Naive thymus-derived CD8-positive, alpha-beta T cell (primary cell): Measurements from ENCODE around the gene MYH11. TPM values are rescaled to one million over a fixed set of nuclear protein-coding genes. Genes with fewer than 3 reads are reported as not detected.

Experiments
- ATAC-seq, 2 donors: fragments of 150-1000 bp; cut with Tn5 transposase in 1 of 2; sonication (Bioruptor Pico), chemical (Tn5 transposase) in 1 of 2; 1 replicate in 1 of 2; 2 replicates in 1 of 2; pipeline ENCODE4 v1.10.0; 2021; ENCODE audit warnings: mild to moderate bottlenecking in 2 of 2, moderate library complexity in 2 of 2
- POLR2A ChIA-PET: fragments of 350-600 bp; sonication (Branson Sonifier 250); formaldehyde crosslinking; loops from one replicate; lab custom pipeline; 2021; ENCODE audit warnings: antibody characterized with exemption; lab: Charles Lee
- DNase-seq, 10 donors: peaks; one replicate each; pipeline versions ENCODE4 v3.0.0 to v3.0.0-alpha.2; 2020 to 2022
- H3K27ac Mint-ChIP-seq, 10 donors: one replicate each; pipeline ENCODE4 v1.8.0; 2020 to 2022; ENCODE audit warnings: mild to moderate bottlenecking in 10 of 10, mixed read lengths in 10 of 10, moderate library complexity in 4 of 10, inconsistent platforms in 1 of 10
- H3K27me3 Mint-ChIP-seq, 5 donors: one replicate each; pipeline ENCODE4 v1.8.0; 2021 to 2022; ENCODE audit warnings: mixed read lengths in 5 of 5
- H3K36me3 Mint-ChIP-seq, 3 donors: one replicate each; pipeline ENCODE4 v1.8.0; 2020 to 2022; ENCODE audit warnings: mixed read lengths in 3 of 3, mild to moderate bottlenecking in 2 of 3, inconsistent platforms in 1 of 3
- H3K4me1 Mint-ChIP-seq, 4 donors: one replicate each; pipeline ENCODE4 v1.8.0; 2021 to 2022; ENCODE audit warnings: mixed read lengths in 4 of 4
- H3K4me3 Mint-ChIP-seq, 10 donors: one replicate each; pipeline ENCODE4 v1.8.0; 2020 to 2022; ENCODE audit warnings: mild to moderate bottlenecking in 10 of 10, mixed read lengths in 10 of 10, moderate library complexity in 6 of 10, inconsistent platforms in 1 of 10
- H3K9me3 Mint-ChIP-seq, 9 donors: one replicate each; pipeline ENCODE4 v1.8.0; 2020 to 2022; ENCODE audit warnings: mixed read lengths in 9 of 9, mild to moderate bottlenecking in 3 of 9, inconsistent platforms in 1 of 9, moderate library complexity in 1 of 9
- polyA plus RNA-seq, 3 donors: library from polyadenylated mRNA; unstranded; fragments of 300-500 nt; fragmentation: Illumina TruSeq; gene quantifications; one replicate each; pipeline ENCODE4 v1.2.3, GENCODE V29; 2021
- total RNA-seq, 8 experiments: library from RNA in 2 of 8; stranded (reverse) in 2 of 8; gene quantifications; one replicate each; pipeline ENCODE4 v1.2.3 and lab custom pipeline; 2021 to 2026

The MYH11 gene
- total and polyA plus RNA-seq, 5 experiments from 2014 or later = 0.20 to 0.59 TPM; not detected in 3

GRCh38 chr16:15777533-15778203 lies 79.2 kb downstream of the MYH11 start:
- no peaks in the 10 kb centered on the region for H3K36me3 Mint-ChIP-seq
- H3K4me3 Mint-ChIP-seq = no peak overlapping the region
- no peak overlapping the region for H3K27ac Mint-ChIP-seq
- no peaks in the 10 kb centered on the region for H3K4me1 Mint-ChIP-seq
- H3K27me3 Mint-ChIP-seq = peaks cover 0 to 4% (median 1%) of the 10 kb centered on the region in 5 donors
- ATAC-seq (no peak), DNase-seq (no peak)
- POLR2A ChIA-PET = no interaction called here
- H3K9me3 Mint-ChIP-seq = no peaks in the 10 kb centered on the region

DNA sequence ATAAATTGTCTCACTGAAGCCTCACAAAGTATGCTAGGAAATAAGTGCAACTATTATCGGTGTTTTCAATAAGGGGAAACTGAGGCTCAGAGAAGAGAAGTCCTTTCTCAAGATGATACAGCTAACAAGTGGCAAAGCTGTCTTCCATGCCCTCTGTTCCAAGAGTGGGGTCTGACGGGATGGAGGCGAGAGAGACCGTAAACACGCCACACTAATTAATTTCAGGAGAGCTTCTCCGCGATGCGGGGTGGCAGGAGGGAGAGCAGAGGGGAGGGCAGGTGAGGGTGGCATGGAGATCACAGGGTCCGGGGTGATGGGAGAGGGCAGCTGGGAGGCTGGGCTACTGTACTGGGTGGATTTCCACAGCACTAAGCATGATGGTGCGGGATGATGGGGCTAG lies 80.3 kb downstream of the MYH11 start:
- H3K4me3 Mint-ChIP-seq = no peak overlapping the region
- H3K27ac Mint-ChIP-seq = no peak overlapping the region
- no peaks in the 10 kb centered on the region for H3K36me3 Mint-ChIP-seq
- POLR2A ChIA-PET = no interaction called here
- H3K9me3 Mint-ChIP-seq = peaks cover 0 to 2% (median 0%) of the 10 kb centered on the region in 9 donors
- DNase-seq = no peak
- H3K4me1 Mint-ChIP-seq = no peaks in the 10 kb centered on the region
- no peak for ATAC-seq
- peaks cover 0 to 4% (median 1%) of the 10 kb centered on the region in 5 donors for H3K27me3 Mint-ChIP-seq

DNA sequence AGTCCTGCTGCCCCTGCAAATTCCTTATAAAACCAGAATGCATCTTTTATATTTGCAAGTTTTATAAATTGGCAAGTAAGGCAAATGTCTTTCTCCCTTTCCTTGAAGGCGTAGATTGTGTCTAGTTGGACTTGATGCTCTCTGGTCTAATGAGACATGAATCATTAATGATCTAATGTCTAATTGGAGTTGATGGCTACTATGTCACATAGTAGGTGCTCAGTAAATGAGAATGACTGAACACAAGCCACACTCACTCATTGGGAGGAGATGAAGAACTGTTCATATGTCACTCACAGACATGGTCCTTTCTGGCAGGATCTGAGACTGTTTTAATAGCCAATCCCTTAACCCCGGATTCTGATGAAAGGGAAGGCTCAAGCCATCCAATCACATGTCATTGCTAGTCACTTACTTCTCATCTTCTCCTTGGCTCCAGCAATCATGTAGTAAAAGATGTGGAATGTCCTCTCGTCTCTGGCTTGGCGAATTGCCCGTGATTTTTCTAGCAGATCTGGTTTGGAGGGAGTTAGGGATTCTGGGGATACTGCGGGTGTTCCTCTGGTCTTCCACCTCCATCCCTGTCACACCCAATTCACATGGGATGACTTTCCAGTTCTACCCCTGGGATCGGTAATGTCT lies 81.0 kb downstream of the MYH11 start:
- DNase-seq (no peak), ATAC-seq (no peak)
- POLR2A ChIA-PET = no interaction called here
- Mint-ChIP-seq H3K4me1 (no peaks in the 10 kb centered on the region), H3K27ac (no peak overlapping the region), H3K36me3 (no peaks in the 10 kb centered on the region), H3K27me3 (peaks cover 0 to 4% (median 1%) of the 10 kb centered on the region in 5 donors), H3K4me3 (no peak overlapping the region), H3K9me3 (peaks cover 0 to 2% (median 0%) of the 10 kb centered on the region in 9 donors)

- DNase-seq = no peak
- no peak overlapping the region for H3K27ac Mint-ChIP-seq
- POLR2A ChIA-PET = no interaction called here
These were observed 81.6 kb downstream of the MYH11 start for GRCh38 chr16:15775209-15775608.

DNA sequence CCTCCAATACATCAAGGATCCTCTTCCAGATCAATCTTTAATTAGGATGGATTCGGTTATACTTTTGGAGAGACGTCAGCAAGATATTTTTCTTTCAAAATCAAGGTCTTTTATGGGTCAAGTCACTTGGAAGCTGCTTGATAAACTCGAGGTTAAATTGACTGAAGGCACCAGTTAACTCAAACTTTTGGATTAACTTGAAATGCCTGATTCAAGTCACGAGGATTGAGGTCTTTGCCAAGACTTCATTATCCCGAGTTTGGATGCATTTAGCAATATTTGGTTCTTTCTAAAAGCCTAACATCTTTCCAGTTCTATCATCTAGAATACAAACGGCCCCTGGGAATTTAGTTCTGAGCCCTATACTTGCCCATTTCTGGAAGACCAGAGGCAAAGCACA lies 82.9 kb downstream of the MYH11 start:
- POLR2A ChIA-PET = no interaction called here
- H3K27me3 Mint-ChIP-seq = peaks cover 0 to 4% (median 1%) of the 10 kb centered on the region in 5 donors

More at GRCh38 chr16:15775209-15775608, 81.6 kb downstream of the MYH11 start:
- H3K4me3 Mint-ChIP-seq = no peak overlapping the region
- H3K9me3 Mint-ChIP-seq = peaks cover 0 to 2% (median 0%) of the 10 kb centered on the region in 9 donors
- no peaks in the 10 kb centered on the region for H3K36me3 Mint-ChIP-seq
- peaks cover 0 to 4% (median 1%) of the 10 kb centered on the region in 5 donors for H3K27me3 Mint-ChIP-seq
- no peaks in the 10 kb centered on the region for H3K4me1 Mint-ChIP-seq
- ATAC-seq = no peak

DNA sequence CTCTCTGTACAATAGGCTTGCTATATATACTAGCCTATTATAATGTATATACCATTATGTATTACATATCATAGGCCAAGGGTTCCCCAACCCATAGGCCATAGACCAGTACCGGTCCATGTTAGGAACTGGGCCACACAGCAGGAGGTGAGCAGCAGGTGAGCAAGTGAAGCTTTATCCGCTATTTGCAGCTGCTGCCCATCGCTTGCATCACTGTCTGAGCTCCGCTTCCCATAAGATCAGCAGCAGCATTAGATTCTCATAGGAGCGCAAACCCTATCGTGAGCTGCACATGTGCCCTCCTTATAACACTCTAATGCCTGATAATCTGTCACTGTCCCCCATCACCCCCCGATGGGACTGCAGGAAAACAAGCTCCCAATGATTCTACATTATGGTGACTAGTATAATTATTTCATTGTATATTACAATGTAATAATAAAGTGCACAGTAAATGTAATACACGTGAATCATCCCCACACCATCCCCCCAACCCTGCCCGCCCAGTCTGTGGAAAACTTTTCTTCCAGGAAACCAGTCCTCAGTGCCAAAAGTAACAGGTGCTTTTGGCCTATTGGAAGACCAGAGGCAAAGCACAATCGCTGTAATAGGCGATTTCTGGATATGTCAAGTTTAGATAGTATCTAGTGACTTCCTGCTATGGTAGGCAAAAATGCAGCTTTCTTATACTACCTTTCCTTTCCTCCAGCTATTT lies 84.1 kb downstream of the MYH11 start:
- no peak overlapping the region for H3K4me3 Mint-ChIP-seq

More for the DNA sequence above, 82.9 kb downstream of the MYH11 start:
- Mint-ChIP-seq H3K27ac (no peak overlapping the region), H3K4me1 (no peaks in the 10 kb centered on the region), H3K9me3 (peaks cover 0 to 4% (median 0%) of the 10 kb centered on the region in 9 donors), H3K4me3 (no peak overlapping the region), H3K36me3 (no peaks in the 10 kb centered on the region)
- ATAC-seq (no peak), DNase-seq (no peak)

GRCh38 chr16:15771694-15772093 lies 85.1 kb downstream of the MYH11 start:
- H3K4me1 Mint-ChIP-seq = peaks cover 0 to 2% (median 0%) of the 10 kb centered on the region in 4 donors
- H3K9me3 Mint-ChIP-seq = peaks cover 0 to 8% (median 2%) of the 10 kb centered on the region in 9 donors
- no peak for DNase-seq
- H3K36me3 Mint-ChIP-seq = peaks cover 0 to 5% (median 0%) of the 10 kb centered on the region in 3 donors
- POLR2A ChIA-PET = interaction anchor here (0.6 kb wide), 1 partner anchor 356 kb away, joined by 3 read pairs; no protein-coding TSS in a partner anchor
- no peak overlapping the region for H3K4me3 Mint-ChIP-seq
- ATAC-seq = no peak
- peaks cover 0 to 5% (median 4%) of the 10 kb centered on the region in 5 donors for H3K27me3 Mint-ChIP-seq
- no peak overlapping the region for H3K27ac Mint-ChIP-seq

More for the DNA sequence above, 84.1 kb downstream of the MYH11 start:
- no peak for ATAC-seq
- peaks cover 0 to 8% (median 2%) of the 10 kb centered on the region in 9 donors for H3K9me3 Mint-ChIP-seq
- DNase-seq = no peak
- POLR2A ChIA-PET = interaction anchor here (0.6 kb wide), 1 partner anchor 97 kb away, joined by 3 read pairs; no protein-coding TSS in a partner anchor
- H3K27ac Mint-ChIP-seq = no peak overlapping the region
- peaks cover 0 to 5% (median 0%) of the 10 kb centered on the region in 3 donors for H3K36me3 Mint-ChIP-seq
- peaks cover 0 to 4% (median 1%) of the 10 kb centered on the region in 5 donors for H3K27me3 Mint-ChIP-seq
- no peaks in the 10 kb centered on the region for H3K4me1 Mint-ChIP-seq

DNA sequence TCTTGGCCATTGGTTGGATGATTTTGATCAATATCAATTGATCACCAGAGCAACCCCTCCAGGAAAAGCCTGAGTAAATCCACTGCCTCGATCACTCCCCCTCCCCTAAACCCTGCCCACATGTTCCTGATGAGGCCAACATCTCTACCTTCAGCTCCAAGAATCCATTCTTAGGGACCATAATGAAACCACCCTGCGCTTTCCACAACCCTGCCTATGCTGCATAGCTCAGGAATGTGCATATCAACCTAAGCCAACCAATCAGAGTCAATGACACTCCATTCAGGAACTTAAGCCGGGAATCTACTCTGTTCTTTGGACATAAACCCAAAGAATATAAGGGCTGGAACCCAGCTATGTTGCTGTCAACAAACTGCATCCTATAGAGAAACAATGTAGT lies 86.3 kb downstream of the MYH11 start:
- ATAC-seq = no peak
- Mint-ChIP-seq H3K9me3 (peaks cover 0 to 8% (median 2%) of the 10 kb centered on the region in 9 donors), H3K27ac (no peak overlapping the region), H3K4me1 (peaks cover 0 to 2% (median under 1%) of the 10 kb centered on the region in 4 donors), H3K4me3 (no peak overlapping the region), H3K36me3 (peaks cover 0 to 5% (median 0%) of the 10 kb centered on the region in 3 donors), H3K27me3 (peaks cover 1 to 9% (median 3%) of the 10 kb centered on the region in 5 donors)
- no peak for DNase-seq
- POLR2A ChIA-PET = no interaction called here

GRCh38 chr16:15770107-15770506 lies 86.7 kb downstream of the MYH11 start:
- Mint-ChIP-seq H3K36me3 (peaks cover 0 to 5% (median 0%) of the 10 kb centered on the region in 3 donors), H3K9me3 (peaks cover 0 to 8% (median 2%) of the 10 kb centered on the region in 9 donors), H3K27ac (no peak overlapping the region), H3K4me1 (peaks cover 0 to 2% (median under 1%) of the 10 kb centered on the region in 4 donors), H3K27me3 (peaks cover 3 to 11% (median 5%) of the 10 kb centered on the region in 5 donors), H3K4me3 (no peak overlapping the region)
- DNase-seq = no peak
- no peak for ATAC-seq
- POLR2A ChIA-PET = no interaction called here

- DNase-seq = no peak
- POLR2A ChIA-PET = no interaction called here
- no peak for ATAC-seq
These were observed 87.6 kb downstream of the MYH11 start for GRCh38 chr16:15769239-15769638.

GRCh38 chr16:15768201-15768600 lies 88.6 kb downstream of the MYH11 start:
- DNase-seq (no peak), ATAC-seq (no peak)
- Mint-ChIP-seq H3K4me3 (no peak overlapping the region), H3K27me3 (peaks cover 3 to 19% (median 13%) of the 10 kb centered on the region in 5 donors), H3K27ac (no peak overlapping the region), H3K36me3 (peaks cover 0 to 5% (median 0%) of the 10 kb centered on the region in 3 donors), H3K4me1 (peaks cover 0 to 2% (median under 1%) of the 10 kb centered on the region in 4 donors), H3K9me3 (peaks cover 0 to 8% (median 2%) of the 10 kb centered on the region in 9 donors)
- POLR2A ChIA-PET = interaction anchor here (0.5 kb wide), 1 partner anchor 28 kb away, joined by 3 read pairs; no protein-coding TSS in a partner anchor

More at GRCh38 chr16:15769239-15769638, 87.6 kb downstream of the MYH11 start:
- no peak overlapping the region for H3K27ac Mint-ChIP-seq
- peaks cover 0 to 2% (median under 1%) of the 10 kb centered on the region in 4 donors for H3K4me1 Mint-ChIP-seq
- H3K9me3 Mint-ChIP-seq = peaks cover 0 to 8% (median 2%) of the 10 kb centered on the region in 9 donors
- no peak overlapping the region for H3K4me3 Mint-ChIP-seq
- H3K27me3 Mint-ChIP-seq = peaks cover 3 to 16% (median 13%) of the 10 kb centered on the region in 5 donors
- peaks cover 0 to 5% (median 0%) of the 10 kb centered on the region in 3 donors for H3K36me3 Mint-ChIP-seq

GRCh38 chr16:15766918-15767317 lies 89.9 kb downstream of the MYH11 start:
- Mint-ChIP-seq H3K27me3 (peaks cover 5 to 23% (median 16%) of the 10 kb centered on the region in 5 donors), H3K36me3 (peaks cover 0 to 5% (median 0%) of the 10 kb centered on the region in 3 donors), H3K27ac (peak overlapping the region in 2 of 10 donors; percentile 18 to 59), H3K4me3 (no peak overlapping the region), H3K4me1 (peaks cover 0 to 3% (median 1%) of the 10 kb centered on the region in 4 donors), H3K9me3 (peaks cover 0 to 8% (median 2%) of the 10 kb centered on the region in 9 donors)
- DNase-seq (no peak), ATAC-seq (no peak)
- POLR2A ChIA-PET = no interaction called here
